Kidney epithelial cell (primary cell): ENCODE data around the gene SNAI3. TPM values are rescaled to one million over a fixed set of nuclear protein-coding genes. Genes with fewer than 3 reads are reported as not detected.

ENCODE experiments used
- DNase-seq: peaks from one replicate; pipeline ENCODE4 v3.0.0-alpha.2; 2010; ENCODE audit warnings: low read depth
- H3K27me3 ChIP-seq: 2 replicates; pipeline ENCODE4 v1.6.0; 2011; ENCODE audit warnings: low read length; ENCODE audit not compliant: control insufficient read depth, insufficient read depth
- H3K36me3 ChIP-seq: 2 replicates; pipeline ENCODE4 v1.5.1; 2011; ENCODE audit warnings: low read length; ENCODE audit not compliant: control insufficient read depth, insufficient read depth
- H3K4me3 ChIP-seq: 2 replicates; pipeline ENCODE4 v1.5.1; 2011; ENCODE audit warnings: low read depth, mild to moderate bottlenecking, control low read depth, low read length
- CTCF ChIP-seq: IDR thresholded peaks from 2 replicates; pipeline ENCODE4 v1.5.1; 2011; ENCODE audit warnings: mild to moderate bottlenecking, moderate library complexity, low read length, control low read depth, inconsistent platforms; ENCODE audit not compliant: insufficient read depth, poor library complexity, severe bottlenecking
- total RNA-seq: library from RNA; depleted of rRNA; stranded (reverse); fragments of >200 nt; gene quantifications from 2 replicates; pipeline ENCODE4 v1.2.3, GENCODE V29; 2015

Gene SNAI3
- total RNA-seq, 1 donor from 2014 or later = 1.1 TPM

- no peak for TF ChIP-seq CTCF
- peak overlapping the region; percentile 98 for H3K4me3 ChIP-seq
- H3K36me3 ChIP-seq = no peaks in the 10 kb centered on the region
- H3K27me3 ChIP-seq = no peaks in the 10 kb centered on the region
- DNase-seq = no peak
These were observed 18.9 kb upstream of the SNAI3 start for GRCh38 chr16:88705076-88705684.

GRCh38 chr16:88703486-88704309 lies 17.4 kb upstream of the SNAI3 start:
- Histone ChIP-seq H3K36me3 (no peaks in the 10 kb centered on the region), H3K27me3 (no peaks in the 10 kb centered on the region), H3K4me3 (no peak overlapping the region)
- DNase-seq = no peak
- TF ChIP-seq CTCF = no peak

GRCh38 chr16:88702371-88703210 lies 16.3 kb upstream of the SNAI3 start:
- no peak for DNase-seq
- TF ChIP-seq CTCF = no peak

GRCh38 chr16:88701581-88702370 lies 15.5 kb upstream of the SNAI3 start:
- H3K4me3 ChIP-seq = no peak overlapping the region
- no peaks in the 10 kb centered on the region for H3K27me3 ChIP-seq
- no peak for TF ChIP-seq CTCF
- no peak for DNase-seq
- no peaks in the 10 kb centered on the region for H3K36me3 ChIP-seq

More at GRCh38 chr16:88702371-88703210, 16.3 kb upstream of the SNAI3 start:
- no peaks in the 10 kb centered on the region for H3K36me3 ChIP-seq
- H3K4me3 ChIP-seq = no peak overlapping the region
- H3K27me3 ChIP-seq = no peaks in the 10 kb centered on the region

- DNase-seq = peak; percentile 56
- H3K27me3 ChIP-seq = no peaks in the 10 kb centered on the region
- H3K4me3 ChIP-seq = no peak overlapping the region
- TF ChIP-seq CTCF = no peak
- H3K36me3 ChIP-seq = no peaks in the 10 kb centered on the region
These were observed 14.6 kb upstream of the SNAI3 start for GRCh38 chr16:88700636-88701482.
